NB4 (cell line): ENCODE measurements around the gene ENO2.

ENCODE experiments used
- DNase-seq: peaks from one replicate; pipeline ENCODE4 v3.0.0; 2010; ENCODE audit warnings: low read depth
- H3K4me3 ChIP-seq: one replicate; pipeline ENCODE4 v1.5.1; 2011; ENCODE audit warnings: mild to moderate bottlenecking, low read depth, low read length, moderate library complexity
- CTCF ChIP-seq: IDR thresholded peaks from one replicate; pipeline ENCODE4 v1.5.1; 2012; ENCODE audit warnings: low read depth, low read length
- MYC ChIP-seq: IDR thresholded peaks from 2 replicates; pipeline ENCODE4 v1.6.1; 2011; ENCODE audit warnings: low read depth, low read length
- POLR2A ChIP-seq: IDR thresholded peaks from 2 replicates; pipeline ENCODE4 v1.6.1; 2011; ENCODE audit warnings: mild to moderate bottlenecking; ENCODE audit not compliant: insufficient read length; ENCODE audit errors: extremely low read depth
- TF ChIP-seq, protein P1 (sequence below): IDR thresholded peaks from 2 replicates; pipeline ENCODE4 v1.6.1; 2011; ENCODE audit warnings: low read depth, low read length

The ENO2 gene

GRCh38 chr12:6950401-6950801 is 36.0 kb downstream of the ENO2 start:
- peak overlapping the region; percentile 79 for H3K4me3 ChIP-seq
- TF ChIP-seq POLR2A (no peak), CTCF (peak; percentile 44)
- DNase-seq = peak; percentile 60

DNA sequence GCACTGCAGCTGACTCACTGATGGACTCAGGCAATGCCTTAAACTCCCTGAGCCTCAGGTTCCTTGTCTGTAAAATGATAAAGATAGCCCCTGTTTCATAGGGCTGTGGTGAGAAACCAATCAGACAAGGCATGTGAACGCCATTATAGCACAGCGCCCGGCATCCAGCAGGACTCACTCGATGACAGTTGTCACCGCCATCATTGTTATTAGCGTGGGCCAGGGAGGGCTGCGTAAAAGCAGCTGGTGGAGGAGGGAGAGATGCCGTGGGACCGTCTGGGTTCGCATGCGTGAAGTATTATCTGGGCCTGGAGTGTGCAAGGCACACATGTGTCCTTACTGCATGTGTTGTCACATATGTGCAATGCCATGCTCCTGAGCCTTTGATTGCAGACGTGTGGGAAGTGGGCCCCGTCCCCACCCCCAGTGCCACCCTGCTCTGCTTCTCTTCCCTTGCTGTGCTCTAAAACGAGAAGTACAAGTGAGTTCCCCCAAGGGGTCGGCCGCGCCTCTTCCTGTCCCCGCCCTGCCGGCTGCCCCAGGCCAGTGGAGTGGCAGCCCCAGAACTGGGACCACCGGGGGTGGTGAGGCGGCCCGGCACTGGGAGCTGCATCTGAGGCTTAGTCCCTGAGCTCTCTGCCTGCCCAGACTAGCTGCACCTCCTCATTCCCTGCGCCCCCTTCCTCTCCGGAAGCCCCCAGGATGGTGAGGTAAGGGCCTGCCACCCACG is 36.6 kb downstream of the ENO2 start, which contains the start of gene PTPN6:
PTPN6 (plus strand) TSS at position 546 of the 730 bp plus-strand sequence; CDS start at position 703, 157 bp downstream.
- no peak for TF ChIP-seq CTCF
- TF ChIP-seq, protein P1, sequence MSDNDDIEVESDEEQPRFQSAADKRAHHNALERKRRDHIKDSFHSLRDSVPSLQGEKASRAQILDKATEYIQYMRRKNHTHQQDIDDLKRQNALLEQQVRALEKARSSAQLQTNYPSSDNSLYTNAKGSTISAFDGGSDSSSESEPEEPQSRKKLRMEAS = peak; percentile 78
- TF ChIP-seq MYC = peak; percentile 69
- TF ChIP-seq POLR2A = peak; percentile 80
- H3K4me3 ChIP-seq = peak within 1 kb of the TSS; percentile 79
- peak; percentile 90 for DNase-seq

- DNase-seq = no peak
- H3K4me3 ChIP-seq = peak overlapping the region; percentile 79
Observed at GRCh38 chr12:6951551-6952120, 37.3 kb downstream of the ENO2 start.

GRCh38 chr12:6952121-6952862 is 37.9 kb downstream of the ENO2 start:
- TF ChIP-seq CTCF (no peak), MYC (no peak), POLR2A (no peak)
- TF ChIP-seq, protein P1 = no peak
- DNase-seq = no peak
- peak overlapping the region; percentile 79 for H3K4me3 ChIP-seq

More at GRCh38 chr12:6951551-6952120, 37.3 kb downstream of the ENO2 start:
- TF ChIP-seq POLR2A = no peak

DNA sequence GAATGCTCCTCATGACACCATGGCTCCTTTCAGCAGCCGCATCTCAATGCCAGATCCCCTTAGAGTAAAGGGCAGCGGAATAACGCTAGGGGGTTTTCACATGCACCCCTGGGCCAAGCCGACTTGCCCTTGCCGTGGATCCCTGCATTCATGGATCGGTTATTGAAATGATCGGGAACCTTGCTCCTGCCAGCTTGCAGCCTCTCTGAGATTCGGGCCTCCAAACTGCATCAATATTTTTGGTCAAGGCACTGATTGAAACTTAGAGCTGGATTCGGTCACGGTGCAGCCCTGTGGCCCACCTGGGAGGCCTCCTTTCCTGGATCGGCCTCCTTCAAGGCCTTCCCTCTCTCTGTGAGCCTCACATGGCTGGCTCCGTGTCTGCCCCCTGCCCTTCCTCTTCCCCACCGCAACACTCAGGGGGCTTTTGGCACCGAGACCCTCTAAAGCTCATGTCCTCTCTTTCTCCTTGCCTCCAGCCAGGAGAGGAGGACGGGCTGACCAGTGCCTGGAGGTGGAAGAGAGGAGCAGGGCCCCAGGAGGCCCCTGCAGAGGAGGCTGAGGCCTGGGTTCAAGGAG is 38.6 kb downstream of the ENO2 start:
- TF ChIP-seq POLR2A (no peak), CTCF (no peak), MYC (no peak)
- TF ChIP-seq, protein P1 = no peak
- H3K4me3 ChIP-seq = peak overlapping the region; percentile 79
- DNase-seq = no peak

DNA sequence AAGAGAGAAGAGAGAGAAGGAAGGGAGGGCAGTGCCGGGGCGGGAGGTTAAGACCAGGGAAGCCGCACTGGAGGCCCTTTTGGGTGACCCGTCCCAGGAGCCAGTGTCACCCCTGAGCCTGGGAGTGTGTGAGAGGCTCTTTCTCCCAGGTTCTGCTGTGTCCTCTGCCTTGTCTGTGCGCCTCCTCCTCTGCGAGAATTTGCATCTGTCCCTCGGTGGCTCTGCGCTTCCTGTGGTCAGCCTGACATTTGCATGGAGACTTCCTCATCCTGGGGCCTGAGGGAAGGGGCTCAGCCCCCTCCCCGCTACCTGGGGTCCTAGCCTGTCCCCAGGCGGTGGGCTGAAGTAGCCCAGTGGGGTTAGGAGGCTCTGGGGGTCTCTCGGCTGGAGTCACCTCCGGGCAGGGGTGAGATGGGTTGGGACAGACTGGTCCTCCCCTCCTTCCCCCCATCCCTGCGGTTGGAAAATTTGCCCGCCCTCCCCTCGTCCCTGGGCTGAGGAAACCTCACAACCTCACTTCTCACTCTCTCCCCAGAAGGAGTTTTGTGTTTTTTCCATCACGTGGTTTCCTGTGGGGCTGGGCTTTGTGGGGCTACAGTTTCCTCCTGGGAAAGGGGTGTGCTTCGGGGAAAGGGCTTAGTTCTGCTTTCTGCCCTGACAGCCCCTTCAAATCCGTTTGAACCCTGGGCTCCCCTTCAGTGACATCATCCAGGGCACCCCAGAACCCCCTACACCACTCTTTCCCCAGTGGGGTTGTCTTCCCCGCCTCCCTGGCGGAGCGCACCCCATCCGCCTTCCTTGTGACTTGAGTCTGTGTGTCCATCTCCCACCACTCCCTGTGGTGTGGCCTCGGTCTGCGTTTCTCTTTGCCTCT is 39.3 kb downstream of the ENO2 start:
- H3K4me3 ChIP-seq = peak overlapping the region; percentile 79
- peak; percentile 24 for TF ChIP-seq MYC
- TF ChIP-seq, protein P1 = peak; percentile 93
- no peak for TF ChIP-seq CTCF
- peak; percentile 68 for TF ChIP-seq POLR2A
- DNase-seq = peak; percentile 95
